GM19193 (cell line): ENCODE measurements around the gene CERS5.

Experiments
- POLR2A ChIP-seq: IDR thresholded peaks from 4 replicates; pipeline ENCODE4 v1.6.1; 2011; ENCODE audit not compliant: insufficient read depth, insufficient read length; ENCODE audit errors: extremely low read depth

CERS5 gene

DNA sequence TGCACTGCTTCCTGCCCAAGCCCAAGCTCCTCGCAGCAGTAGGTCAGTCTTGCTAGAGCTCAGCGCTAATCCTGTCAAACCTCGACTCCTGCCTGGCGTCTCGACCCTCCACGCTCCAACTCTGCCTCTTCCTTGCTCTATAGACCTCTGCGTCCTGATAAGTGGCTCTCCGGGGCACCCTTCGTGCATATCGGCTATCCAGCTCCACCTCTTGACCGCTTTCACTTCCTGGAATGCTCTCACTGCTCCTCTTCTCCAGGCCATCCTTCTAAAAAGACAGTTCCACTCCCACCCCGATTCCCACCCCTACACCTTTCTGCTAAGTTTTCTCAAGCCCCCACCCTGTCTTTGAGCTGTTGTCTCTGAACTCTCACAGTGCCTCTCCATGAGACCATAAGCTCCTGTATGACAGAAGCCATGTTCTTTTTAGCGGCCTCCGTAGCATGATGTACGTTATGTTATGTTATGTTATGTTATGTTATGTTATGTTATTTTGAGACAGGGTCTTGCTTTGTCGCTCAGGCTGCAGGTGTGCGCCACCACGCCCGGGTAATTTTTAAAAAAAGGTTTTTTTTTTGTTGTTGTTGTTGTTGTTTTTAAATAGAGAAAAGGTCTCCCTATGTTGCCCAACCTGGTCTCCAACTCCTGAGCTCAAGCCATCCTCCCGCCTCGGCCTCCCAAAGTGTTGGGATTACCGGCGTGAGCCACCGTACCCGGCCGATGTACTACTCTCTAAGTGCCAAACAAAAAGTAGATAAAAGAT is 54.5 kb downstream of the CERS5 start:
- no peak for TF ChIP-seq POLR2A

DNA sequence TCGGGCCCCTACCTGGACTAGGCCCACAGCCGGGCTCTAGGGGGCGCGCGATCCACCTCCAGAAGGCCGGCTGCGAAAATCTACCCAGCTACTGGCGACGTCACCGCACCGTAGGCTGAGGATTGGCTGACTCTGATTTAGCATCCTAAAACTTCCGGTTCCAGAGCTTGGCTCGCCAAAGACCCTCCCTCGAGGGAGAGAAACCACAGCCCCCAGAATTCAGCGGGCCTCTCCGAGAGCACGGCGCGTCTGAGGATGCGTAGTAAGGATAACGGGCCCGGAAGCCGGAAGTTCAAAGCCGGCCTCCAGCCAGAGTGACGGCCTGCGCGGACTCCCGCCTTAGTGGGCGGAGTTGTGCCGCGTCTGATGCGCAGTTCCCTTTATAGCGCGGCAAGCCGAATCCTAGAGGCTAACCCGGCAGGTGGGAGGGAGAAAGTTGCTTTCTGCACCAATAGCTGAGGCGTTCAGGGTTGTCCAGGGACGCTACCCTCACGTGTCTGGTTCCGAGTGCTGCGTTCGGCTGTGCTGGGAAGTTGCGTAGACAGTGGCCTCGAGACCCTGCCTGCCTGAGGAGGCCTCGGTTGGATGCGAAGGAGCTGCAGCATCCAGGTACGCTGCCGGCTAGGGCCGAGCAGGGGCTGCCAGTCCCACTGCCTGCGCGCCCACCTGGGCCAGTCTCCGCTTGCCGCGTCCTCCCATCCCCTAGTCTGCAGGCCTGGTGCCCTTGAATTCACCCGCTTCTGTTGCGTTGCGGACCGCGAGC is 55.3 kb downstream of the CERS5 start, which contains the start of gene COX14:
TSS of gene COX14 (plus strand) at position 544 of the 763 bp plus-strand sequence. CDS start 7,808 bp downstream, outside the sequence.
- TF ChIP-seq POLR2A = peak; percentile 98

DNA sequence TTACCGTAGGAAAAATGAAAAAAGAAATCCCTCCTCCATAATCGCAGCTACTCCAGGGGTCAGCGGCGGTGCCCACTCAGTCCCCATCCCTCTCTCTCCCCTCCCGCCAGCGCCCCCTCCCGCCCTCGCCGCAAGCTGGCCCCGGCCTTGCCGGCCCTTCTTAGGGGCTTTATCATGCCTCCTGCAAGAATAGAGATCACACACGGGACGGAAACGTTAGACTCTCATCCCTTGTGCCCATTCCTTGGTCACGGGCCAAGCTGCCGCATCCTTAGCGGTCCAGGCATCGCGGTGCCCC is 55.8 kb downstream of the CERS5 start:
- no peak for TF ChIP-seq POLR2A

DNA sequence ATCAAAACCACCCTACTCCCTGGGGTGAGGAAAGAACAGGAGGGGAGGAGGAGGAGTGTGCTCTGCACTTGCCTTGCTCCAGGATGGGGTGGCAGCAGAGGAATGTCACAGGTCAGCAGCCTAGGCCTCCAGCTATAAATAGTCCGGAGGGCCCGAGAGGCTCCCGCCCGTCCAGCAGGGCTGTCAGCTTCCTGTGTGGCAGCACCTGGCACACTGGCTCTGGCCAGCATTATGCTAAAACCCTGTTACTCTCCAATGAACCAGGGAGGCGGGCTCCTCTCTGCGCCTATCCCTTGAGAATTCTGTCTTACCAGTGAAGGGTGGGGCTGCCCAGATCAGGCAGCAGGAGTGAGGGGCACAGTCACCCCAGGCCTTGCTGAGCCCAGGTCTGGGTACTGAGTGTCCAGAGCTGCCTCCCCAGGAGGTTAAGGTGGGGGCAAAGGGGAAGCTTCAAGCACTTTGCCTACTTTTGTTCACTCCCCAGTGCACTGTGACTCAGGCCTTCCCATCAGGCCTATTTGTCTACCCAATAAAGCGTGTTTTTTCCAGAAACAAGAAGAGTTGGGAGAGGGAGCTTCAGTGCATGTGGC is 56.3 kb downstream of the CERS5 start:
- TF ChIP-seq POLR2A = peak; percentile 50

DNA sequence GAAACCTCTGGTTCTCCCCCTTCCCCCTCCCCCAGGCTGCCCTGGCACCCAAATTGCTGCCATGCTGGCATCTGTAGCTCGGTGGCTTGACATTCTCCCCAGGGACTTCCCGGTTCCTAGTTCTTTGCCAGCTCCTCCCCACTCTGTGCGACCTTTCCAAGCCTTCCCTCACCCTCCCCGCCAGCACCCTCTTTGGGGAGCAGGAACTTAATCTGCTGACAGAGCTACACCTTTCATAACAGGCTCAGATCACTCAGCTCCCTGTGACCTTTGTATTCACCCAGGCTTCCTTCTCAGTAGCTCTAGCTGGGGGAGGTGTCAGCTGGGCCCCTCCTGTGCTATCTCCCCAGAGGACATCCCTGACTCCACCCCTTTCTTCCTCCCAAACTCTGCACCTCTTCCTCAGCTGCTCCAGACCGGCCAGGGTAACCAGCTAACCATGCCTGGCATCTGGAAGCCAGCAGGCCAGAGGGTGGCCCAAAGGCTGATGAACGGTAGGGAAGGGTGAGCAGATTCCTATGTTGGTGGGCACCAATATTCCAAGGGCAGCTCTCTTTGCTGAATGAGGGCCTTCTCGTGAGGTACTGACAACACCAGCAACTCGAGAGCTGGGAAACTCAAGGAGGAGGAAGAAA is 56.9 kb downstream of the CERS5 start:
- TF ChIP-seq POLR2A = no peak

DNA sequence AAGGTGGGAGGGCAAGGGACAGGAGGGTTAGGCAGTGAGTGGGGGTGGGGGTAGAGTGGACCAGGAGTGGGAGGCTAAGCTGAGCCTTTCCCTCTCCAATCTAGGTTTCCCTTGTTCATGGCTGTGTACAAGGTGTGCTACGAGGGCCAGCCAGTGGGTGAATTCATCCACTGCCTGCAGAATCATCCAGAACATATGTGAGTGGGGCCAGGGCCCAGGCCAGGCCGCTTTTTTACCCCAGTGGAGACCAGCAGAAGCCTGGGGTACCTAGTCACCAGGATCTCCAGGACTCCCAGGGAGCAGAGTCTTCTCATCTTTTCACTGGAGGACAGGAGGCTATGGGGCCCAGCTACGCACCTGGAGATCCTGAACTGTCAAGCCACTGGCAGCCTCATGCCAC is 57.9 kb downstream of the CERS5 start:
- no peak for TF ChIP-seq POLR2A

DNA sequence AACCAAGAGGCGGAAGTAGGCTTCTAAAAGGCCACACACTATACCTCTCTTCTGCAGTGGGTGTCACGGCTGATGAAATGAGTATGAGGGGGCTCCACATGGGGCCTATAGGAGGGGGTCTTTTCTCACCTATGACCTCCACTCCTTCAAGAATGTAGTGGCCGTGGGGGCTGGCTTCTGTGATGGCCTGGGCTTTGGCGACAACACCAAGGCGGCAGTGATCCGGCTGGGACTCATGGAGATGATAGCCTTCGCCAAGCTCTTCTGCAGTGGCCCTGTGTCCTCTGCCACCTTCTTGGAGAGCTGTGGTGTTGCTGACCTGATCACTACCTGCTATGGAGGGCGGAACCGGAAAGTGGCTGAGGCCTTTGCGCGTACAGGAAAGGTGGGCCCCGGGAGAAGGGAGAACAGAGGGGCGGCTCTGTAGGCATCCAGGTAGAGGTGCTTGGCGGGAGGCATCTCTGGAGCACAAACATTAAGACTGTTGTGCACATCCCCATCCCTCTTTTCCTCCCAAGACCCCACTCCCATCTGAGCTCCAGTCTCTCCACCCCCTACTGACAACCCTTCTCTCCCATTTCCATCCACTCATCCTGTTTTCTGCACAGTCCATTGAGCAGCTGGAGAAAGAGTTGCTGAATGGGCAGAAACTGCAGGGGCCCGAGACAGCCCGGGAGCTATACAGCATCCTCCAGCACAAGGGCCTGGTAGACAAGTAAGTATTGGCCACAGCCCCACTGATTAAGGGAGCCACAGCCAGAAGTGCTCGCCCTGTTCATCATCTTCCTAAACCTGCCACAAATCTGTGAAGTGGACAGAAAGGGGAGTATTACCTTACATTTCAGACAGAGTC is 59.5 kb downstream of the CERS5 start:
- TF ChIP-seq POLR2A = no peak

DNA sequence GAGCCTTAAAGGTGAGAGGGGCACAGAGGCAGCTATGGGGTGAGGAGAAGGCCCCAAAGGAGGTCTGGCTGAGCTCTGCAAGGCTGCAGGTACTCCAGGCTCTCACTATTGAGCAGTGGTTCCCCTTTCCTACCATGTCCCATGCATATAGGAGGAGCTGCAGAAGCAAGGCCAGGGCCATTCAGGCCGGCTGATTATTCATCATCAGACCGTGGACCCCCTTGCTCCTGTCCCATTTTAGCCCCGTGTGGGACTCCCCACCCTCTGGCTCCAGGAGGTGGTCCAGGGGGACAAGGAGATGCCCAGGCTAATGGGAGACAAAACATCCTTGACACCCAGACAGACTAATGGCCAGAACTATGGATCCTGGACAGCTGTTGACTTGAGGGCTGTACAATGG is 60.3 kb downstream of the CERS5 start:
- no peak for TF ChIP-seq POLR2A

DNA sequence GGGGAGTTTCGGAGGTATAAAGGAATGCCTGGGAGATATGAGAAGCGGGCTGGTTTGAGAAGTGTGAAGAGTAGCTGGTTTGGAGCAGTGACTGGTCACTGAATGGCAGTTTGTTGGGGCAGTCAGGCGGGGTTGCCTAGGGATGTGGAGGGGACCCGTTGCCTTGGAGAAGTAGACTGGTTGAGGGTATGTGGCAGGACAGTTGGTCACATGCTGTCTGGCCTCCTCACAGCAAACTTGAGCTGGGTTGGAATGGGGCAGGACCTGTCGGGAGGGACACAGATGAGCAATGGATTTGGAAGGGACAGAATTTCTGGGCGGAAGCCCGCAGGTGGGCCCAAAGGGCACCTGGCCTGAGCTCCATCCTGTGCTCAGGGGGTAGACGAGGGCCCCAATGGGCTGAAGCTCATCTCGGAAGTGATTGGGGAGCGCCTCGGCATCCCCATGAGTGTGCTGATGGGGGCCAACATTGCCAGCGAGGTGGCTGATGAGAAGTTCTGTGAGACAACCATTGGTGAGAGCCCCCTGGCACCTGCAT is 61.2 kb downstream of the CERS5 start:
- TF ChIP-seq POLR2A = no peak

DNA sequence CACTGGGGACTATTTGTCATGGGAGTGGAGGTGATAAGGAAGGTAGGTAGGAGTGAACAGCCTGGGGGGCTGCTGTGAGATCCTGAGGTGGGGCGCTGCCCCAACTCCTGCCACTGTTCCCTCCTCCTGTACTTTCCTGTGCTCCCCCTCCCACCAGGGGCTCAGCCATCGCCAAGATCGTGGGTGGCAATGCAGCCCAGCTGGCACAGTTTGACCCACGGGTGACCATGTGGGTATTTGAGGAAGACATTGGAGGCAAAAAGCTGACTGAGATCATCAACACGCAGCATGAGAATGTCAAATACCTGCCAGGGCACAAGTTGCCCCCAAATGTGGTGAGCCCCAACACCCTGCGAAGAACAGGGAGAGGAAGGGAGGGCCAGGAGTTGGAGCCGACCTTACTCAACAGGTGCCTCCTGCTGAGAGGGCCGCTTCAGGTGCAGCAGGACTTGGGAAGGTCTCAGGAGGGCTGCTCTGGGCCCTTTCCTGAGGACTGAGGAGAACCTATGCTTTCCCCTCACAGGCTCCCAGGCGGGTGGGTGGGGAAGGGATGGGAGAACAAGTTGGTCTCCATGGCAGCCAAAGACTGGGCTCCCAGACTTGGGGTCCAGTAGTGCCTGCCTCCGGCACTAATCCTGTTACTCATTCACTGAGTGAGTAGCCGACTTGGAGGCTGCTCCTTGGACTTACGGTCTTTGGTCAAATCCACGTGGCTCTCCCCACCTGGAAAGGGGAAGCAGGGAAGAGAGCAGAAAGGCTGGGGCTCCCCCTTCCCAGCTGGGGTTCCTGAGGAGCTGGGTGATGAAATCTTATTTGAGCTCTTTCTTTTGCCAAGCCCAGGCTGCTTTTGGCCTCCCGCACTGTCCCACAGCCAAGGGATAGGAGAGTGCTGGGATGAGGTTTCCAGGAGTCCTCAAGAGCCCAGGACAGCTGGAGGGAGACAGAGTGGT is 62.5 kb downstream of the CERS5 start:
- no peak for TF ChIP-seq POLR2A

DNA sequence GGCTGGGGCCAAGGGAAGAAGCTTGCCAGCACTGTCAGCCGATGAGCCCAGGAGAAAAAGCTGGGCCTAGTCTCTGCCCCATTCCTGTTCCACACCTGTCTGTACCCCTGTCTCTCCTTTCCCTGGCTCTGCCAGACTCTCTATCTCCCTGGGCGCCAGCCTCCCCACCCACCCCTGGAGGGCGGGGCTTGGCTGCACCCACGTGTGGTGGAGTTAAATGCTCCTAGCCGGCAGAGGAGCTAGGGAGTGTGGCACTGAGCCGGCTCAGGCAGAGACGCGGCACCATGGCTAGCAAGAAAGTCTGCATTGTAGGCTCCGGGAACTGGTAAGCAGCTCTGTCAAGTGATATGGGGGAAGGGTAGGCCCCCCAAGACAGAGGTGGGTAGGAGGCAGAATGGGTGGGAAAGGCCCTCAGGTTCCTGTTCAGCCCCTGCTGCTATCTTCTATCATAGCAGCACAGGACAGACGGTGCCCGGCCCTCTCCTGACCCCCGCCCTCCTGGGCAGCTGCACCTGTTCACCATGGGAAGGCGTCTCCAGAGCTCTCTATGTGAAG is 63.3 kb downstream of the CERS5 start, which contains the start of gene GPD1:
TSS of gene GPD1 (plus strand) at position 242 of the 555 bp plus-strand sequence. CDS start at position 285, 43 bp downstream.
- TF ChIP-seq POLR2A = no peak

DNA sequence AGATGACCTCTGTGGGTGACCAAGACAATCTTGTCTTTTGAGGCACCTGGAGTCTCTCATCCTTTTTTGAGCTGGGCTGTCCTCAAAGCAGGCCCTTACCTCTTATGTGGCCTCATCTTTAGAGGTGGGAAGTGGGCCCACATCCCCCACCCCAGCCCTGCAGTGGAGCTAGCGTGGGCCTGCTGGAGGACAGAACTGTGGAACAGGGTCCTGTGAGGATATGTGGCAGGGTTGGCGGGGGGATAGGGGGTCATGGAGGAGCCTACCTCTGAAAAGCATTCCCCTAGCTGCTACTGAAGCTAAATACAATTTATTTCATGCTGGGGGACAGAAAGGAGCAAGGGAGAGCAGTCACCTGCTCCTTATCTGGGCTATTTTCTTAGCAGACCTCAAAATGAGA is 63.8 kb downstream of the CERS5 start:
- no peak for TF ChIP-seq POLR2A
